Psoas muscle (tissue), 8 donors: Measurements from ENCODE around the gene PHF1. TPM values are rescaled to one million over a fixed set of nuclear protein-coding genes. Genes with fewer than 3 reads are reported as not detected.

Experiments used
- ATAC-seq, 4 donors: fragments of 200-7000 bp; cut with Tn5 transposase; one replicate each; pipeline ENCODE4 v1.9.1; 2020; ENCODE audit warnings: moderate library complexity in 3 of 4, mild to moderate bottlenecking in 2 of 4
- DNase-seq, 2 donors: peaks; one replicate each; pipeline ENCODE4 v3.0.0-alpha.2; 2020
- H3K27ac ChIP-seq: fragments of 200-600 bp; one replicate; pipeline ENCODE4 v1.8.0; 2022
- H3K27me3 ChIP-seq, 3 donors: fragments of 200-600 bp in 1 of 3; one replicate each; pipeline versions ENCODE4 v1.6.1 to v1.8.0; 2013 to 2022; ENCODE audit warnings: low read length in 2 of 3, mild to moderate bottlenecking in 2 of 3, moderate library complexity in 1 of 3; ENCODE audit not compliant: insufficient read depth in 3 of 3
- H3K36me3 ChIP-seq, 2 donors: fragments of 200-600 bp in 1 of 2; one replicate each; pipeline versions ENCODE4 v1.6.1 to v1.8.0; 2013 to 2022; ENCODE audit warnings: low read depth in 1 of 2, mild to moderate bottlenecking in 1 of 2, moderate library complexity in 1 of 2; ENCODE audit not compliant: insufficient read depth in 1 of 2
- H3K4me1 ChIP-seq: fragments of 200-600 bp; one replicate; pipeline ENCODE4 v1.8.0; 2022
- H3K4me3 ChIP-seq: fragments of 200-600 bp; one replicate; pipeline ENCODE4 v1.8.0; 2022; ENCODE audit warnings: mild to moderate bottlenecking
- H3K9me3 ChIP-seq: fragments of 200-600 bp; one replicate; pipeline ENCODE4 v1.8.0; 2022
- WGBS, 3 donors: extraction: QIAGEN DNeasy Blood & Tissue Kit; methylation state at CpG; one replicate each; pipeline versions ENCODE4 v1.1.6 to v1.1.7; 2013; 5-methylcytosine and 5-hydroxymethylcytosine counted together
- intact Hi-C, 2 donors: fragments of 100-400 bp; cut with DNase I; formaldehyde crosslinking; loops; one replicate each; pipeline versions ENCODE4 v1.11.0 to v1.14.2; 2022
- polyA plus RNA-seq, 3 donors: library from polyadenylated mRNA; stranded (reverse); fragments of 200-250 nt; gene quantifications; one replicate each; pipeline ENCODE4 v1.2.3, GENCODE V29; 2013
- total RNA-seq, 4 donors: library from RNA; stranded (reverse); fragmentation: NEBNext Ultra II Directional in 2 of 4; extraction: Animal tissue kit (Norgen Biotek cat#: 25700) in 2 of 4; gene quantifications; one replicate each; pipeline versions ENCODE4 v1.2.1 to v1.2.4, GENCODE V29; 2021 to 2023
- TF ChIP-seq, protein P1 (sequence below): fragments of 200-600 bp; IDR thresholded peaks from one replicate; pipeline ENCODE4 v1.8.0; 2022; ENCODE audit warnings: antibody characterized with exemption
- donor health status: healthy with polysubstance abuse.
- donor health status: DM: no; HTN: no; CAD: no; lungs with moderate emphysema.
- donor health status: Bipolar disorder and iron deficiency.
- donor health status: healthy.
- donor health status: DM: yes; HTN: yes; CAD: no.
- donor health status: DM: no; HTN: no; CAD: no.
- donor health status: DM: no; HTN: no; CAD: no.
- donor health status: DM: yes; HTN: yes; CAD: no.

PHF1 gene
- total and polyA plus RNA-seq, 7 donors = 40.5 to 84.8 (median 57.5) TPM

DNA sequence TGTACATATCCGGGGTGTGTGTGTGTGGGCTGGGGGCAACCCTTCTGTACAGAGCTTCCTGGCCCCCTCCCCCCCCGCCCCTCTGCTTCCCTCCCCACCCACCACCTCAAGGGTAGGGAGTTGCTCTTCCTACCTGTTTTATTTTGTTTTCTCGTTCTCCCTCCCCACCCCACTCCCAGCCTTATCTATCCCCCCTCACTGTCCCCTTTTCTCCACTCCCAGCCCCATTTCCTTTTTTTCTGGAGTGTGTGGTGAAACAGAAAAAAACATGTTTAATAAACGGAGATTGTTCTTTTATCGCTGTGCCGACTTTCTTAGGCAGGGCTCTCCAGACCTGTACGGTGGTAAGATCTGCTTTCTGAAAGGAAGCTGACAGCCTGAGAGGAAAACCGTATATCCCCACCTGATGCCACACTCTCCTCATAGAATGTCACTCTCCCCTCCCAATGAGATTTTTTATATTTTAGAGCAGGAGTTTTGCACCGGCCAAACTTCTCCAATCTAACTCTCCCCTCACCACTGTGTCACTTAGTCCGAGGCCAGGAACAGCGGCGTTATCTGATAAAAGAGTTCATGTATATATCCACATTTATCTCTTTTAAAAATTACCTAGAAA lies 42.7 kb downstream of the PHF1 start:
- Histone ChIP-seq H3K27me3 (no peaks in the 10 kb centered on the region), H3K4me1 (peaks cover 4% of the 10 kb centered on the region), H3K4me3 (peak overlapping the region; percentile 83), H3K27ac (peak overlapping the region; percentile 82), H3K9me3 (no peaks in the 10 kb centered on the region), H3K36me3 (peaks cover 0 to 21% of the 10 kb centered on the region in 2 donors)
- DNase-seq (no peak), ATAC-seq (no peak)
- intact Hi-C loops = loop anchor here (2.0 to 10.0 kb wide), 4 partner anchors 63 to 124 kb away; partner anchors contain the start of gene KIFC1 (in 1 of the 2)
- TF ChIP-seq, protein P1, sequence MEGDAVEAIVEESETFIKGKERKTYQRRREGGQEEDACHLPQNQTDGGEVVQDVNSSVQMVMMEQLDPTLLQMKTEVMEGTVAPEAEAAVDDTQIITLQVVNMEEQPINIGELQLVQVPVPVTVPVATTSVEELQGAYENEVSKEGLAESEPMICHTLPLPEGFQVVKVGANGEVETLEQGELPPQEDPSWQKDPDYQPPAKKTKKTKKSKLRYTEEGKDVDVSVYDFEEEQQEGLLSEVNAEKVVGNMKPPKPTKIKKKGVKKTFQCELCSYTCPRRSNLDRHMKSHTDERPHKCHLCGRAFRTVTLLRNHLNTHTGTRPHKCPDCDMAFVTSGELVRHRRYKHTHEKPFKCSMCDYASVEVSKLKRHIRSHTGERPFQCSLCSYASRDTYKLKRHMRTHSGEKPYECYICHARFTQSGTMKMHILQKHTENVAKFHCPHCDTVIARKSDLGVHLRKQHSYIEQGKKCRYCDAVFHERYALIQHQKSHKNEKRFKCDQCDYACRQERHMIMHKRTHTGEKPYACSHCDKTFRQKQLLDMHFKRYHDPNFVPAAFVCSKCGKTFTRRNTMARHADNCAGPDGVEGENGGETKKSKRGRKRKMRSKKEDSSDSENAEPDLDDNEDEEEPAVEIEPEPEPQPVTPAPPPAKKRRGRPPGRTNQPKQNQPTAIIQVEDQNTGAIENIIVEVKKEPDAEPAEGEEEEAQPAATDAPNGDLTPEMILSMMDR = no peak
- 7 to 11% (median 8%) methylated on average over 11 to 12 of the region's 12 CpGs for WGBS, 3 donors

DNA sequence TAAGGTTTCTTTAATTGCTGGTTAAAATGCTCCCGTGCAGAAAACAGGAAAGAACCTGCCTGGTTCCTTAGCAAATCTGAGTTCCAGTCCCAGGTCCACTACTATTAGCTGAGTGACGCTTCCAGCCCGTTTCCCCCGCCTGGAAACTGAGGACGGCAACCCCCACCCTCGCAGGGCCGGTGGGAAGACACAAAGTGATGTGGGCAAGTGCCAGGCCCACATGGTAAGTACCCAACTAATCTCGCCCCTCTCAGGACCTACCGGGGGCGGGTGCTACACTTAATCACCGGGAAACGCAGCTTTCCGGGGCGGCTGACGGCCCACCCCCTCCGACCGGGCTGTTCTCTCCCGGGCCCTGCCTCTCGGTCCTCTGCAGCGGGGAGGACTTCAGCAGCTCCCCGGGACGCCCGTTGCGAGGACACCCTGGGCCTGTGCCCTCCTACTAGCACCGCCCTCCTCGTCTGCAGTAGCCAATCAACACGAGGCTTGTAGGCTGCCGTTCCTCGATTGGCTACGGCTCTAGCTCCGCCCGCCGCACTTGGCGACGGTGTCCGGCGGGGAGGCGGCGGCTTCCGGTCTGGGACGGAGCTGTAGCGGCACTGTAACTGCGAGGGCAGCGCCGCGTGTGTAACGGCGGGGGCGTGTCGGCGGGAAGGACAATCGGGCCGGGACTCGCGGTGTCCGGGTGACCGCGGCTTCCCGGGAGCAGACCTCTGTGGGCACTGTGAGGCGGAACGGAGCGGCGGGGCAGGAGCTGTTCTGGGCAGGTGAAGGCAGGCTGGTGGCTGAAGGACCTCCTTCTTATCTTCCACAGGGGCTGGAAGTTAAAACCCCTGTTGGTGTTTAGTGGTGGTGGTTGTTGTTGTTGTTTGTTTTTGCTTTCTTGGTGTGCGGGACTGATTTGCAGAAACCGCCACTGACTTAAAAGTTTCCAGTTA lies 43.5 kb downstream of the PHF1 start, which contains the start of gene ZBTB9:
Gene ZBTB9 (plus strand): TSS at position 568 of the 938 bp plus-strand sequence. CDS start 525 bp downstream, outside the sequence.
- intact Hi-C loops = loop anchor here (2.0 to 10.0 kb wide), 4 partner anchors 63 to 123 kb away; partner anchors contain the start of gene KIFC1 (in 1 of the 2)
- Histone ChIP-seq H3K4me3 (peak within 1 kb of the TSS; percentile 83), H3K27me3 (no peaks in the 10 kb centered on the region), H3K4me1 (peaks cover 4% of the 10 kb centered on the region), H3K27ac (peak within 1 kb of the TSS; percentile 82), H3K36me3 (peaks cover 0 to 21% of the 10 kb centered on the region in 2 donors), H3K9me3 (no peaks in the 10 kb centered on the region)
- 0% methylated on average over 63 to 65 of the region's 65 CpGs for WGBS, 3 donors
- DNase-seq (peak; percentile 96 to 98), ATAC-seq (peak; percentile 100)
- TF ChIP-seq, protein P1 = no peak

DNA sequence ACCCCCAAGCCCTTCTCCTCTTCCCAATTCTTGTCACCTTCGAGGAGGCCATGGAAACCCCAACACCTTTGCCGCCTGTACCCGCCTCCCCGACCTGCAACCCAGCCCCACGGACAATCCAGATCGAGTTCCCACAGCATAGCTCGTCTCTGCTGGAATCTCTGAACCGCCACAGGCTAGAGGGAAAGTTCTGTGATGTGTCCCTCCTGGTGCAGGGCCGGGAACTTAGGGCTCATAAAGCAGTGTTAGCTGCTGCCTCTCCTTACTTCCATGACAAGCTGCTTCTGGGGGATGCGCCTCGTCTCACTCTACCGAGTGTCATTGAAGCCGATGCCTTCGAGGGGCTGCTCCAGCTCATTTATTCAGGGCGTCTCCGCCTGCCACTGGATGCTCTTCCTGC lies 44.2 kb downstream of the PHF1 start:
- TF ChIP-seq, protein P1 = no peak
- H3K27me3 ChIP-seq = no peaks in the 10 kb centered on the region
- peak overlapping the region; percentile 82 for H3K27ac ChIP-seq
- peaks cover 4% of the 10 kb centered on the region for H3K4me1 ChIP-seq
- no peaks in the 10 kb centered on the region for H3K9me3 ChIP-seq
- ATAC-seq = no peak
- 38 to 47% (median 44%) methylated on average over 16 of the region's 16 CpGs for WGBS, 3 donors
- no peak for DNase-seq
- H3K4me3 ChIP-seq = peak overlapping the region; percentile 83
- peaks cover 0 to 21% of the 10 kb centered on the region in 2 donors for H3K36me3 ChIP-seq
- intact Hi-C loops = loop anchor here (2.0 to 10.0 kb wide), 3 partner anchors 64 to 120 kb away; partner anchors contain the start of gene KIFC1 (in 1 of the 2)

DNA sequence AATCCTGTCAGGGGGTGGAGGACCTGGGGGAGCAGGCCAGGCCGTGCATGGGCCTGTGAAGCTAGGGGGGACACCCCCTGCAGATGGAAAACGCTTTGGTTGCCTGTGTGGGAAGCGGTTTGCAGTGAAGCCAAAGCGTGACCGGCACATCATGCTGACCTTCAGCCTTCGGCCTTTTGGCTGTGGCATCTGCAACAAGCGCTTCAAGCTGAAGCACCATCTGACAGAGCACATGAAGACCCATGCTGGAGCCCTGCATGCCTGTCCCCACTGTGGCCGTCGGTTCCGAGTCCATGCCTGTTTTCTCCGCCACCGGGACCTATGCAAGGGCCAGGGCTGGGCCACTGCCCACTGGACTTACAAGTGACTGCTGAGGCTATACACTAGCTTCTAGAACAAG lies 45.3 kb downstream of the PHF1 start:
- WGBS, 3 donors = 96 to 98% (median 96%) methylated on average over 12 of the region's 12 CpGs
- peaks cover 4% of the 10 kb centered on the region for H3K4me1 ChIP-seq
- DNase-seq (no peak), ATAC-seq (no peak)
- H3K36me3 ChIP-seq = peaks cover 0 to 21% of the 10 kb centered on the region in 2 donors
- H3K27me3 ChIP-seq = no peaks in the 10 kb centered on the region
- H3K4me3 ChIP-seq = no peak overlapping the region
- TF ChIP-seq, protein P1 = no peak
- H3K27ac ChIP-seq = no peak overlapping the region
- no peaks in the 10 kb centered on the region for H3K9me3 ChIP-seq
- intact Hi-C loops = loop anchor here (5.0 to 10.0 kb wide), 2 partner anchors 111 to 119 kb away; no protein-coding TSS in a partner anchor
